Stimulated activated CD4-positive, alpha-beta T cell treated with anti-CD3 and anti-CD28 coated beads, TNF-alpha, amount 100 ng/mL, for 48 hours (primary cell): ENCODE results near the gene DZIP3.
"Not testable (repeated sequence)": the region's sequence is repeated elsewhere in the genome, so short reads cannot be mapped to it uniquely, and the experiment has no call there.

Experiments
- DNase-seq, 3 donors: peaks; one replicate each; pipeline ENCODE4 v3.0.0-alpha.2; 2020; ENCODE audit warnings: low read depth in 3 of 3

DZIP3 gene

GRCh38 chr3:108602249-108602934, 12.9 kb downstream of the DZIP3 start:
- DNase-seq = no peak

DNA sequence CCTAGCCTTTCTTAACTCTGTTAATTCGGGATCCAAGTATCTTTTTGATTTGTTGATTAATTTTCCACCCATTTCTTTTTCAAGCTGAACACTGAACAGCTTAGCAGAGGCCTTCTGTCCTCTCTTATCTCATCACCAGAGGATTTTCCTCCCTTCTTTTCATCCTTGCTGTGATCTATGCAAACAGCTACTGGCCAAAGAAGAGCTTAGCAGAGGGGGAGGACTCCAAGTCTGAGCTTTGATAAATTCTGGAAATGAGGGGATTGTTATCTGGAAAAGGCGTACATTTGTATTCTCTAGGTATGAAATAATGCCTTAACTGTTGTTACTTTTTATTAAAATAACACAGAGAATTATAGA, 13.4 kb downstream of the DZIP3 start:
- DNase-seq = no peak

- no peak for DNase-seq
Observed at GRCh38 chr3:108603691-108604090, 14.2 kb downstream of the DZIP3 start.

DNA sequence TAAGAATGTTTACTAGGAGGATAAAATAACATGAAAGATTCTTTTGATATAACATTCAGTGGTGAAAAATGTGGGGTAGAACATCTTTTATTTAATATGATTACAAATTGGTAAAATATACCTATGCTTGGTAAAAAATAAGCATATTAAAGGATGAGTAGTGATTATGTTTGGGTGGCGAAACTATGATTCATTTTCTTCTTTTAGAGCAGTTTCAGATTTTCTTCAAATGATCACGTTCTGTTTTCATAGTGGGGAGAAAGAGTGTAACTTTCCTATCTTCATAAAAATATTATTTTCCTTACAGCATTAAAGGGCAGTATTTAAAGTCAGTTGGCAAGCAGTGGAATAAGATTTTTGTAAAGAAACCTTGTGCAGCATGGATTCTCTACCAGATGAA, 15.5 kb downstream of the DZIP3 start:
- DNase-seq = no peak

GRCh38 chr3:108605491-108605890, 16.0 kb downstream of the DZIP3 start:
- no peak for DNase-seq

DNA sequence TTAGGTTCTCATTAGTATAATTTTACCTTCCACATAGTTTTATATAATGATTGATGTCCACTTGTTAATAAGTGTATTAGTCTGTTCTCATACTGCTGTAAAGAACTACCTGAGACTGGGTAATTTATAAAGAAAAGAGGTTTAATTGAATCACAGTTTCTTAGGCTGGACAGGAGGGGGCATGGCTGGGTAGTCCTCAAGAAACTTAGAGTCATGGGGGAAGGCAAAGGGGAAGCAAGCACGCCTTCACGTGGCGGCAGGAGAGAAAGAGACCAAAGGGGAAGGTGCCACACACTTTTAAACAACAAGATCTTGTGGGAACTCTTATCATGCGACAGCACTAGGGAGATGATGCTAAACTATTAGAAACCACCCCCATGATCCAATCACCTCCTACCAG, 19.2 kb downstream of the DZIP3 start:
- no peak for DNase-seq

GRCh38 chr3:108610651-108611050, 21.1 kb downstream of the DZIP3 start:
- no peak for DNase-seq

DNA sequence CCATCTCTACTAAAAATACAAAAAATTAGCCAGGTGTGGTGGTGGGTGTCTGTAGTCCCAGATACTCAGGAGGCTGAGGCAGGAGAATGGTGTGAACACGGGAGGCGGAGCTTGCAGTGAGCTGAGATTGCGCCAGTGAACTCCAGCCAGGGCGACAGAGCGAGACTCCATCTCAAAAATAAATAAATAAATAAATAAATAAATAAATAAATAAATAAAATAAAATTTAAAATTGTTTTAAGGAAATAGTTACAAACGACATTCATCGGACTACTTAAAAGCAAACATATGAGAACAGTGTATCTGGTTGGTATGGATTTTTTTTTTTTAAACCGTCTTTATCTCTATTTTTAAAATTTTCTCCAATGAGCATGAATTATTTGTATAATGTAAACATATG, 26.6 kb downstream of the DZIP3 start:
- DNase-seq = not testable (repeated sequence)

- no peak for DNase-seq
Observed at GRCh38 chr3:108620250-108620649, 30.7 kb downstream of the DZIP3 start.

- DNase-seq = no peak
Observed at GRCh38 chr3:108623504-108623903, 34.0 kb downstream of the DZIP3 start.

DNA sequence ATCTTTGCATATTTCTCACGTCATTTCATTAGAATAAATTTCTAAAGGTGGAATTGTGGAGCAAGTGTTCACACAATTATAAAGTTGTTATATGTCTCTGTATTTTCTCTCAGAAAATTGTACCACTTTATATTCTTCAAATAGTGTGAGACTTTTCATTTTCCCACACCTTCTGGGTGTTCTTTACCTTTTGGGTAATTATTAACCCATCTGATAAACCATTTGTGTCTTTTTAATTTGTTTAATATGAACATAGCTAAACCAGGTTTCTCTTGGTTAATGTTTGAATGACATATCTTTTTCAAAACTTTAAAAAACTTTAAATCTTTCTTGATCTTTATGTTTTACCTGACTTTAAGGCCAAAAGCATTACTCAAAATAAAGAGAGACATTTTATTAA, 40.5 kb downstream of the DZIP3 start:
- DNase-seq = no peak

DNA sequence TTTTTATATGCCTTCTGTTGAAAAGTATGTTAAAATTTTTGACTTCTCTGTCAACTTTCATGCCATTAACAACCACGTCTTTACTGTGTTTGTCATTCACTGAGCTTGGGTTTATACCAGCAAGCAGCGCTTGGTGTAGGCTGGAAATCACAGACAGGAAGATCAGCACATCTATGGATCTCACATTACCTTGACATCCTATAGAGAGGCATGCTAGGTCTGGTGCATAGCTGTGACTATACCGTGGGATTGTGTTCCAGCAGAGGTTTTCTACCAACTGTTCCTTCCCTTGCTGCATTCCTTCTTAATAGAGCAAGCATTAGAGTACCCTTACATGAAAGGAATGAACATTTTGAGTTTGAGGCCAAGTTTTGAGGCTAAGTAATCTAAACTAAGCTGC, 53.0 kb downstream of the DZIP3 start:
- DNase-seq = no peak

- DNase-seq = no peak
Observed at GRCh38 chr3:108645364-108645763, 55.8 kb downstream of the DZIP3 start.

- not testable (repeated sequence) for DNase-seq
Observed at GRCh38 chr3:108655664-108656063, 66.1 kb downstream of the DZIP3 start.

- no peak for DNase-seq
Observed at GRCh38 chr3:108661699-108662098, 72.2 kb downstream of the DZIP3 start.

DNA sequence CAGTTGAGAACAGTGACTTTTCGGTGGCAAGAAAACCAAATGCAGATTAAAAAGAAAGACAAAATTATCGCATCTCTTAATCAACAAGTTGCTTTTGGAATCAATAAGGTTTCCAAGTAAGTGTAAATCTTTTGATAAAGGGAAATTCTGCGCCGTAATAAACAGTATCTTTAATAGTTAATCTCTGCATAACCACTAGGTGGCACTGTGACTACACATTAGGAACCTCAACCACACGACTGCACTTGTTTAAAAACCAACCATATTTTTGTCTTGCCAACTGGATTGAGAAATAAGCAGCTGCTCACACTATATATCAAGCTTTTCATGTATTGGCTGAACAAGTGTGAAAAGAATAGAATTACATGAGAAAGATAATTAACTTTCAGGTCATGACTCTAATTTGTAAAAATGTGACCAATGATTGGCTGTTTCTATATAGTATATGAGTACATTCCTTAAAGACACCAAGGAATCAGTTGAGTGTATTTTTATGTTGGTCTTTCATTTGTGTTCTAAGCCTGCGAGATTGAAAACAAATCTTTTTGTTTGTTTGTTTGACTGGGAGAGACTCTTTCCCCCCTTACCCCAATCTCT, 72.7 kb downstream of the DZIP3 start:
- DNase-seq = peak in 2 of 3 donors; percentile 12 to 47

DNA sequence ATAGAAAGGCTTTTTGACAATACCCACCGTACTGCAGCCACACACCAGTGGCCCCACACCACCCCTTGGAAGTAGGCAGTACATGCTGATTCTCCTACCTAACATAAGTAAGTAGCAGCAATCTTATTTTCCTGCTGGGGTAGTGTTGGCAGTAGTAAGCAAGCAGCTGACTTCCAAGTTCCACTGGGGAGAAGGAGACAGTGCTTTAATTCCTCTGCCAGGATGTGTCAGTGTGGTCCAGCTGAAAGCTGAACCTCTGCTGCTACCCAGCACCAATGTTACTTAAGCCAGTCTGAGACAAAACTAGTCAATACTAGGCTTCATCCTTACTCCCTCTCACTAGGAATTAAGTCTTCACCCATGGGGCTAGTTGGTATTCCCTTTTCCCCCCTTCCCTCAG, 74.7 kb downstream of the DZIP3 start:
- DNase-seq = no peak

- DNase-seq = no peak
Observed at GRCh38 chr3:108667312-108667711, 77.8 kb downstream of the DZIP3 start.

GRCh38 chr3:108669208-108669607, 79.7 kb downstream of the DZIP3 start:
- DNase-seq = no peak

- no peak for DNase-seq
Observed at GRCh38 chr3:108672701-108673100, 83.2 kb downstream of the DZIP3 start.

- DNase-seq = no peak
Observed at GRCh38 chr3:108673988-108674661, 84.6 kb downstream of the DZIP3 start.

DNA sequence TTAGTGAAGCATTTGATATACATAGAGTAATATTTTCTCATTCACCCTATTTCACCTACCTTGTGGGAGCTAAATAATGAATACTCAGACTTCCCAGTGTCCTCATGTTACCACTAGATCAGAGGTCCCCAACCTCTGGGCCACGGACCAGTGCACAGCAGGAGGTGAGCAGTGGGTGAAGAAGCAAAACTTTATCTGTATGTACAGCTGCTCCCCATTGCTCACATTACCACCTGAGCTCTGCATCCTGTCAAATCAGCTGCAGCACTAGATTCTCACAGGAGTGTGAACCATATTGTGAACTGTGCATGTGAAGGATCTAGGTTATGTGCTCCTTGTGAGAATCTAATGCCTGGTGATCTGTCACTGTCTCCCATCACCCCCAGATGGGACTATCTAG, 88.3 kb downstream of the DZIP3 start:
- DNase-seq = no peak

- DNase-seq = not testable (repeated sequence)
Observed at GRCh38 chr3:108692286-108692685, 102.8 kb downstream of the DZIP3 start.
